HUES6 (cell line): ENCODE measurements around the gene EEF2.
"Not testable (repeated sequence)": the region's sequence is repeated elsewhere in the genome, so short reads cannot be mapped to it uniquely, and the experiment has no call there.

Experiments used
- H3K27ac ChIP-seq: 2 replicates; pipeline ENCODE4 v1.7.0; 2013; ENCODE audit warnings: low read depth, mild to moderate bottlenecking, low read length, inconsistent platforms
- H3K27me3 ChIP-seq: 2 replicates; pipeline ENCODE4 v1.6.1; 2013; ENCODE audit warnings: low read length; ENCODE audit not compliant: control insufficient read depth, insufficient read depth
- H3K36me3 ChIP-seq: 2 replicates; pipeline ENCODE4 v1.6.1; 2013; ENCODE audit warnings: low read length; ENCODE audit not compliant: control insufficient read depth, insufficient read depth
- H3K4me1 ChIP-seq: 2 replicates; pipeline ENCODE4 v1.6.1; 2013; ENCODE audit warnings: low read length; ENCODE audit not compliant: control insufficient read depth, insufficient read depth
- H3K4me3 ChIP-seq: 2 replicates; pipeline ENCODE4 v1.5.1; 2013; ENCODE audit warnings: low read depth, low read length
- H3K9ac ChIP-seq: one replicate; pipeline ENCODE4 v1.6.1; 2013; ENCODE audit warnings: mild to moderate bottlenecking, low read length
- H3K9me3 ChIP-seq: 2 replicates; pipeline ENCODE4 v1.6.1; 2013; ENCODE audit warnings: low read depth, low read length; ENCODE audit not compliant: control insufficient read depth, insufficient read depth

Gene EEF2

GRCh38 chr19:3963458-3964255 is 21.6 kb downstream of the EEF2 start:
- Histone ChIP-seq H3K27ac (no peak overlapping the region), H3K36me3 (peaks cover 93% of the 10 kb centered on the region)

GRCh38 chr19:3961007-3961406 is 24.3 kb downstream of the EEF2 start:
- no peak overlapping the region for H3K4me3 ChIP-seq
- H3K4me1 ChIP-seq, result no peaks in the 10 kb centered on the region
- no peak overlapping the region for H3K9ac ChIP-seq
- H3K27me3 ChIP-seq, result no peaks in the 10 kb centered on the region
- H3K9me3 ChIP-seq, result no peaks in the 10 kb centered on the region
- H3K36me3 ChIP-seq, result peaks cover 89% of the 10 kb centered on the region
- no peak overlapping the region for H3K27ac ChIP-seq

More at GRCh38 chr19:3963458-3964255, 21.6 kb downstream of the EEF2 start:
- Histone ChIP-seq H3K9ac (no peak overlapping the region), H3K9me3 (no peaks in the 10 kb centered on the region), H3K4me3 (no peak overlapping the region), H3K27me3 (no peaks in the 10 kb centered on the region), H3K4me1 (peaks cover 12% of the 10 kb centered on the region)

- H3K4me1 ChIP-seq, result no peaks in the 10 kb centered on the region
- H3K9ac ChIP-seq, result no peak overlapping the region
- H3K27ac ChIP-seq, result no peak overlapping the region
- peaks cover 83% of the 10 kb centered on the region for H3K36me3 ChIP-seq
- no peaks in the 10 kb centered on the region for H3K27me3 ChIP-seq
- no peak overlapping the region for H3K4me3 ChIP-seq
- no peaks in the 10 kb centered on the region for H3K9me3 ChIP-seq
These were observed 25.5 kb downstream of the EEF2 start for GRCh38 chr19:3959766-3960131.

GRCh38 chr19:3958836-3959765 is 26.2 kb downstream of the EEF2 start:
- Histone ChIP-seq H3K9me3 (no peaks in the 10 kb centered on the region), H3K27ac (no peak overlapping the region), H3K9ac (no peak overlapping the region), H3K36me3 (peaks cover 77% of the 10 kb centered on the region), H3K4me3 (no peak overlapping the region), H3K27me3 (no peaks in the 10 kb centered on the region), H3K4me1 (no peaks in the 10 kb centered on the region)

GRCh38 chr19:3955688-3956087 is 29.6 kb downstream of the EEF2 start:
- Histone ChIP-seq H3K27me3 (no peaks in the 10 kb centered on the region), H3K4me1 (peaks cover 4% of the 10 kb centered on the region; the same call in 1 of the 2 replicates), H3K9ac (no peak overlapping the region), H3K27ac (peak overlapping the region; percentile 38; the same call in 1 of the 2 replicates), H3K36me3 (peaks cover 44% of the 10 kb centered on the region), H3K4me3 (no peak overlapping the region), H3K9me3 (no peaks in the 10 kb centered on the region)

- not testable (repeated sequence) for H3K4me3 ChIP-seq, H3K4me1 ChIP-seq, H3K9me3 ChIP-seq, H3K27me3 ChIP-seq, H3K9ac ChIP-seq
- Histone ChIP-seq H3K36me3 (peaks cover 40% of the 10 kb centered on the region), H3K27ac (peak overlapping the region; percentile 38; the same call in 1 of the 2 replicates)
These were observed 30.0 kb downstream of the EEF2 start for GRCh38 chr19:3955276-3955675.

GRCh38 chr19:3954107-3954506 is 31.2 kb downstream of the EEF2 start:
- Histone ChIP-seq H3K9ac (no peak overlapping the region), H3K36me3 (peaks cover 29% of the 10 kb centered on the region), H3K9me3 (no peaks in the 10 kb centered on the region), H3K27me3 (no peaks in the 10 kb centered on the region), H3K4me1 (peaks cover 4% of the 10 kb centered on the region; the same call in 1 of the 2 replicates), H3K27ac (no peak overlapping the region), H3K4me3 (no peak overlapping the region)

GRCh38 chr19:3952755-3953276 is 32.4 kb downstream of the EEF2 start:
- not testable (repeated sequence) for H3K4me3 ChIP-seq, H3K27me3 ChIP-seq, H3K27ac ChIP-seq, H3K9ac ChIP-seq, H3K9me3 ChIP-seq, H3K4me1 ChIP-seq
- peaks cover 16% of the 10 kb centered on the region for H3K36me3 ChIP-seq

GRCh38 chr19:3950871-3951861 is 34.1 kb downstream of the EEF2 start:
- Histone ChIP-seq H3K9ac (no peak overlapping the region), H3K27me3 (no peaks in the 10 kb centered on the region), H3K36me3 (peaks cover 10% of the 10 kb centered on the region; the same call in 1 of the 2 replicates), H3K4me1 (peaks cover 4% of the 10 kb centered on the region; the same call in 1 of the 2 replicates), H3K9me3 (no peaks in the 10 kb centered on the region), H3K4me3 (no peak overlapping the region), H3K27ac (no peak overlapping the region)
